Left ventricle myocardium inferior (tissue), 1 donor: ENCODE results near the gene DNAH11. TPM values are rescaled to one million over a fixed set of nuclear protein-coding genes. Genes with fewer than 3 reads are reported as not detected.

Experiments
- DNase-seq: peaks from one replicate; pipeline ENCODE4 v3.0.0-alpha.2; 2020
- H3K27ac ChIP-seq: fragments of 200-600 bp; replicated peaks from 2 replicates; pipeline ENCODE4 v1.8.0; 2021
- H3K27me3 ChIP-seq: fragments of 200-600 bp; 2 replicates; pipeline ENCODE4 v1.8.0; 2021; ENCODE audit warnings: low read depth
- H3K36me3 ChIP-seq: fragments of 200-600 bp; 2 replicates; pipeline ENCODE4 v1.8.0; 2021
- H3K4me1 ChIP-seq: fragments of 200-600 bp; 2 replicates; pipeline ENCODE4 v1.8.0; 2021
- H3K4me3 ChIP-seq: fragments of 200-600 bp; 2 replicates; pipeline ENCODE4 v1.8.0; 2021; ENCODE audit warnings: mild to moderate bottlenecking, moderate library complexity
- H3K9me3 ChIP-seq: fragments of 200-600 bp; replicated peaks from 2 replicates; pipeline ENCODE4 v1.8.0; 2021
- intact Hi-C: fragments of 100-400 bp; cut with micrococcal nuclease; formaldehyde crosslinking; loops from one replicate; pipeline ENCODE4 v1.11.0; 2022
- total RNA-seq: library from RNA; stranded (reverse); fragmentation: NEBNext Ultra II Directional; extraction: Animal tissue kit (Norgen Biotek cat#: 25700); gene quantifications from one replicate; pipeline ENCODE4 v1.2.1, GENCODE V29; 2021
- TF ChIP-seq, protein P1 (sequence below): fragments of 200-600 bp; IDR thresholded peaks from 2 replicates; pipeline ENCODE4 v1.8.0; 2021; ENCODE audit warnings: antibody characterized with exemption, mild to moderate bottlenecking, borderline replicate concordance
- donor health status: DM: no; HTN: yes; CAD: no; lungs with severe emphysema.

The DNAH11 gene
- total RNA-seq, 1 donor from 2014 or later = 0.74 TPM

DNA sequence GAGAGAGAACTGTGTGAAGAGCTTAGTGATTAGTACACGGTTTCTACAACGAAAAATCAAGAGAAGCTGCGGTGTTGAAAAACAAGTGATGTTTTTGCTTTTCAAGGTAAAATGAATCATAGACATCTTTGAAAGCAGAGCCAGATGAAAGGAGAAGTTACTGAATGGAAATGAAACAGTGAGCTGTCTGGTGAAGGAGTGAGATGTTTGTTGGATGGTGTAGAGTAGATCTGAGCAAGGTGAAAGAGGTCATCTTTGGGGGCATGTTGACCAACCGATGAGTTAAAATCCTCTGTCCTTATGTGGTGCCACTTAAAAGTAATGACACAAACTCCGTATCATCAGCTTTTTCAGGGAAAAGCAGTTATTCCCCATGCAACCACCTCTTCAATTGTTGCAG is 225.4 kb downstream of the DNAH11 start:
- DNase-seq = no peak
- intact Hi-C loops = no loop called here
- Histone ChIP-seq H3K4me3 (no peak overlapping the region), H3K36me3 (no peaks in the 10 kb centered on the region), H3K9me3 (no peaks in the 10 kb centered on the region), H3K4me1 (peaks cover 30% of the 10 kb centered on the region), H3K27ac (no peak overlapping the region), H3K27me3 (peaks cover 3% of the 10 kb centered on the region)
- TF ChIP-seq, protein P1, sequence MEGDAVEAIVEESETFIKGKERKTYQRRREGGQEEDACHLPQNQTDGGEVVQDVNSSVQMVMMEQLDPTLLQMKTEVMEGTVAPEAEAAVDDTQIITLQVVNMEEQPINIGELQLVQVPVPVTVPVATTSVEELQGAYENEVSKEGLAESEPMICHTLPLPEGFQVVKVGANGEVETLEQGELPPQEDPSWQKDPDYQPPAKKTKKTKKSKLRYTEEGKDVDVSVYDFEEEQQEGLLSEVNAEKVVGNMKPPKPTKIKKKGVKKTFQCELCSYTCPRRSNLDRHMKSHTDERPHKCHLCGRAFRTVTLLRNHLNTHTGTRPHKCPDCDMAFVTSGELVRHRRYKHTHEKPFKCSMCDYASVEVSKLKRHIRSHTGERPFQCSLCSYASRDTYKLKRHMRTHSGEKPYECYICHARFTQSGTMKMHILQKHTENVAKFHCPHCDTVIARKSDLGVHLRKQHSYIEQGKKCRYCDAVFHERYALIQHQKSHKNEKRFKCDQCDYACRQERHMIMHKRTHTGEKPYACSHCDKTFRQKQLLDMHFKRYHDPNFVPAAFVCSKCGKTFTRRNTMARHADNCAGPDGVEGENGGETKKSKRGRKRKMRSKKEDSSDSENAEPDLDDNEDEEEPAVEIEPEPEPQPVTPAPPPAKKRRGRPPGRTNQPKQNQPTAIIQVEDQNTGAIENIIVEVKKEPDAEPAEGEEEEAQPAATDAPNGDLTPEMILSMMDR = no peak

DNA sequence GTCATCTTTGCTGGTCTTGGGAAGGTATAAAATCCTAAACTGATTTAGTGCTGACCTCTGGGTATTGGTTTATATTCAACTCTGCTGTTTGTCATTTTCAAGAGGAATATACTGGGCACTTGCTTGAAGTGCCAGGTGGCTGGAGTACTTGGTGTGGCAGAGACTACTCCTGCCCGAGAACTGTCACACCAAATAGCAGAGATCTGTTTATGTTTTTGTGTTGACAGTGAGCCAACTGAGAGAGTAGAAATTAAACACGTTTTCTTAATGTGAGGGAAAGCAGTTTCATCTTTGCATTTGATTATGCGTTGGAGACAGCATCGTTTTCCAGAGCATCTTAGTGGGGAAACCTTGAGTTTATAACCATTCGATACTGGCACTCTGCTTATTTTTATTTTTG is 228.4 kb downstream of the DNAH11 start:
- Histone ChIP-seq H3K9me3 (no peaks in the 10 kb centered on the region), H3K4me1 (peaks cover 23% of the 10 kb centered on the region), H3K27me3 (no peaks in the 10 kb centered on the region), H3K4me3 (no peak overlapping the region), H3K27ac (no peak overlapping the region), H3K36me3 (no peaks in the 10 kb centered on the region)
- intact Hi-C loops = no loop called here
- DNase-seq = no peak
- TF ChIP-seq, protein P1 = no peak

DNA sequence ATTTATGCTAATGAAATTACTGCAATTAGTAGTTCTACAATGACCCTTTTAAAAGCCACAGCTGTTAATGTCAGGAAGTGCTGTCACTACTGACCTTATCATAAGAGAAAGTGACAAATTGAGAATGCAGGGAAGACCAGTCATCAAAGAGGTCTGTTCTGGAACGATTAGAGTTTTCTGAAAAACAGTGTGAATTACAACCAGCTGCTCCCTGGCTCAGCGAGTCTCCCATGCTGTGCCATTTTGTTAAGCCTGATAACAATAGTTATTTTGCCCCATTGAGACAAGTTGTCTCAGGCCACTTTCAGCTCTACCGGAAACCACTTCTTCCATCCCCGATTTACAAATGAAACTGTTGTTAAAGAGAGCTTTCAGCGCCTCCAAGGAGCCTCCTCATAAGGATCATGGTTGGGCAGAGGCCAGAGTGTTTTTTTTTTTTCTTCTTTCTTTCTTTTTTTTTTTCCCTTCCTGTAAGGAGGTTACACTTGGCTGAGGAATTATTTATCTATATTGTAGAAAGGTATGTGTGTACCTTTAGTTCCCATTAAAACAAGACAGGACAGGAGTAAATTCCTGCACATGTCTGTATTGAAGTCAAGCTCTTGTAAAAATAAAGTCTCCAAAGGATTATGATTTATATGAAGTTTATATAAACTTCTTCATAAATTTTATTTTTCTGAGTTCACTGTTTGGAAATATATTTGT is 229.2 kb downstream of the DNAH11 start:
- no peak overlapping the region for H3K27ac ChIP-seq
- intact Hi-C loops = no loop called here
- H3K4me1 ChIP-seq = peaks cover 15% of the 10 kb centered on the region
- no peak for DNase-seq
- H3K9me3 ChIP-seq = no peaks in the 10 kb centered on the region
- H3K4me3 ChIP-seq = no peak overlapping the region
- H3K36me3 ChIP-seq = no peaks in the 10 kb centered on the region
- H3K27me3 ChIP-seq = no peaks in the 10 kb centered on the region
- TF ChIP-seq, protein P1 = no peak

DNA sequence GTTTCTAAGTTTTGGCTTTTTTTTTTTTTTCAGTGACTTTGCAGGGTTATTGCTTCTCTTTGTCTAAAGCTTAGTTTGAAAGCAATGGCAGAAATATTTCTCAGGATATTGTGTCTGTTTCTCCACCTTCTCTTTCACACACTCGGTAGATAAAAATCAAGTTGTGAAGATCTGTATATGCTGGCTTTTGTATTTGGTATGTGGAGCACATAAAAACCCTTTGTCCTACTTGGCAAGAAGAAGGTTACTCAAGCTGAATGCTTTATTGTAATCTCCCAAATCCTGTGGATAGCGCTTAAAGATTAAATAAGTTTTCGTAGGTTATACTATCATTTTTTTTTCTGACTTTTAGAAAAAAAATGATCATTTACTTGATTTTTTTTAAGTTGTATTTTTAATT is 230.5 kb downstream of the DNAH11 start:
- H3K27ac ChIP-seq = no peak overlapping the region

DNA sequence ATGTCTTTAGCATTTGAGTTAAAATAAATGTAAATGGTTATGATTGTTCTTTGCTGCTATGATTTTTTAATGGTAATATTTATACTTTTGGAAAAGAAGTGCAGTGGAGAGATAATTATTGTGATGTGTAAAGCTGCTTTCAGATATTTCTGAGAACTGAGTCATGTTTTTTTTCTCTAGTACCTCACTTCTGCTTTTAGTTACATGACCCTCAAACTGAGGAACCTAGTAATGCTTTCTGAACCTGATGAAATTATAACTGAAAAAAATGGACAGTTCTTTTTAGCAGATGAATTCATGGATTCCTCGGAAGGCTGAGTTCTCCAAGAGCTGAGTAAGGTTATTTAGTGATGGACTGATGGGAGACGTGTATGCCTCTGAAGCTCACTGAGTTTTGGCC is 235.1 kb downstream of the DNAH11 start:
- H3K4me3 ChIP-seq = no peak overlapping the region
- no peaks in the 10 kb centered on the region for H3K9me3 ChIP-seq
- DNase-seq = no peak
- intact Hi-C loops = no loop called here
- H3K36me3 ChIP-seq = no peaks in the 10 kb centered on the region
- TF ChIP-seq, protein P1 = no peak
- H3K4me1 ChIP-seq = no peaks in the 10 kb centered on the region
- no peak overlapping the region for H3K27ac ChIP-seq
- no peaks in the 10 kb centered on the region for H3K27me3 ChIP-seq

More for the DNA sequence above, 230.5 kb downstream of the DNAH11 start:
- TF ChIP-seq, protein P1 = no peak
- Histone ChIP-seq H3K27me3 (no peaks in the 10 kb centered on the region), H3K36me3 (no peaks in the 10 kb centered on the region), H3K9me3 (no peaks in the 10 kb centered on the region), H3K4me1 (peaks cover 13% of the 10 kb centered on the region), H3K4me3 (no peak overlapping the region)
- intact Hi-C loops = no loop called here
- no peak for DNase-seq
